HG02973 (cell line): ENCODE results near the gene TRIM51G.
"Not testable (repeated sequence)": the region's sequence is repeated elsewhere in the genome, so short reads cannot be mapped to it uniquely, and the experiment has no call there.

Source experiments
- ATAC-seq: cut with Tn5 transposase; IDR thresholded peaks from one replicate; pipeline ENCODE4 v1.9.1; 2021; ENCODE audit warnings: moderate library complexity; ENCODE audit not compliant: unreplicated experiment

TRIM51G gene

GRCh38 chr11:48983785-48984184 is at the start of gene TRIM51G:
TSS of gene TRIM51G (minus strand) at chr11:48983885. CDS start at chr11:48981695, 2,190 bp downstream.
- not testable (repeated sequence) for ATAC-seq

DNA sequence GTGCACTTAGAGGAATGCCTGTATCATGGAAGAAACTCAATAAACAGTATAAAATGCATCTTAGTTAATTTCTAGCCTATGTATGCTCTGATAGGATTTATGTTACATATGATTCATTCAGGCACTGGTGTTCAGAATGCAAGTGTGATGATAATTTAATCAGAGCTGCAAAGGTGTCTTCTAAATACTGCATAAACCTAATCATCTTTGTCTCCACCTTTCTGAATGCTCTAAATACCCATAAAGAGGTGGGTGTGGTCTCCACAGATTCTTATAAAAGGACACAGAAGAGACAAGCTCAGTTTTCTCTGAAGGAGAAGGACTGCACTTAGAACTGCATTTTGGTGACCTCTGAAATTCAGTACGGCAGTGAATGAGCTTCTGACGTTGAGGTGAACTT is 44.8 kb upstream of the TRIM51G start, which contains the start of gene TRIM49B:
Gene TRIM49B, plus strand, starts transcription at position 301 of the 400 bp plus-strand sequence. CDS start 2,777 bp downstream, outside the sequence.
- not testable (repeated sequence) for ATAC-seq

GRCh38 chr11:48968592-48968991 is 15.1 kb downstream of the TRIM51G start:
- ATAC-seq = not testable (repeated sequence)

- ATAC-seq = not testable (repeated sequence)
Measured at GRCh38 chr11:48955315-48956049, 28.2 kb downstream of the TRIM51G start.

- not testable (repeated sequence) for ATAC-seq
Measured at GRCh38 chr11:48945796-48946195, 37.9 kb downstream of the TRIM51G start.
